Calu3 (cell line): ENCODE measurements around the gene GTF2I. TPM values are rescaled to one million over a fixed set of nuclear protein-coding genes. Genes with fewer than 3 reads are reported as not detected.
"Not testable (repeated sequence)": the region's sequence is repeated elsewhere in the genome, so short reads cannot be mapped to it uniquely, and the experiment has no call there.

Experiments used
- BruUV-seq: library from RNA; stranded (reverse); fragments of 400-500 nt; replicated peaks from 2 replicates; lab custom pipeline; 2021; lab: Mats Ljungman, UMichigan
- CTCF ChIA-PET: fragments of 300-600 bp; sonication (Branson Sonifier 250); formaldehyde crosslinking; loops from one replicate; lab custom pipeline; 2022; ENCODE audit warnings: antibody characterized with exemption; lab: Charles Lee
- DNase-seq: peaks from one replicate; pipeline ENCODE4 v3.0.0; 2022
- H3K27ac Mint-ChIP-seq: one replicate; pipeline ENCODE4 v1.8.0; 2022; ENCODE audit warnings: mixed read lengths; ENCODE audit not compliant: unreplicated experiment
- H3K27me3 Mint-ChIP-seq: one replicate; pipeline ENCODE4 v1.8.0; 2022; ENCODE audit warnings: mixed read lengths; ENCODE audit not compliant: unreplicated experiment
- H3K36me3 Mint-ChIP-seq: one replicate; pipeline ENCODE4 v1.8.0; 2022; ENCODE audit warnings: mild to moderate bottlenecking, moderate library complexity, mixed read lengths; ENCODE audit not compliant: insufficient read depth, unreplicated experiment
- H3K4me1 Mint-ChIP-seq: one replicate; pipeline ENCODE4 v1.8.0; 2022; ENCODE audit warnings: mild to moderate bottlenecking, low read depth, mixed read lengths; ENCODE audit not compliant: unreplicated experiment
- H3K4me3 Mint-ChIP-seq: one replicate; pipeline ENCODE4 v1.8.0; 2022; ENCODE audit warnings: mild to moderate bottlenecking, low read depth, moderate library complexity, mixed read lengths; ENCODE audit not compliant: unreplicated experiment
- H3K9me3 Mint-ChIP-seq: one replicate; pipeline ENCODE4 v1.8.0; 2022; ENCODE audit warnings: low read depth, mixed read lengths; ENCODE audit not compliant: unreplicated experiment
- CTCF ChIP-seq: fragments of 200-600 bp; IDR thresholded peaks from one replicate; pipeline ENCODE4 v1.8.0; 2022; ENCODE audit warnings: antibody characterized with exemption; ENCODE audit not compliant: unreplicated experiment
- intact Hi-C: fragments of 100-400 bp; cut with micrococcal nuclease; formaldehyde crosslinking; loops from one replicate; pipeline ENCODE4 v1.10.0; 2022; ENCODE audit not compliant: unreplicated experiment
- total RNA-seq: library from RNA; stranded (reverse); gene quantifications from 2 replicates; pipeline ENCODE4 v1.2.3, GENCODE V29; 2022

Gene GTF2I
- total RNA-seq, 1 experiment from 2014 or later, result 175 TPM

- no peaks in the 10 kb centered on the region for H3K9me3 Mint-ChIP-seq
- TF ChIP-seq CTCF, result no peak
- CTCF ChIA-PET, result no interaction called here
- no peaks in the 10 kb centered on the region for H3K27me3 Mint-ChIP-seq
- H3K4me1 Mint-ChIP-seq, result no peaks in the 10 kb centered on the region
- H3K27ac Mint-ChIP-seq, result no peak overlapping the region
- no TSS peak for BruUV-seq
- no peak overlapping the region for H3K4me3 Mint-ChIP-seq
- DNase-seq, result no peak
- peaks cover 23% of the 10 kb centered on the region for H3K36me3 Mint-ChIP-seq
- intact Hi-C loops, result no loop called here
Observed at GRCh38 chr7:74726309-74727101, 69.0 kb downstream of the GTF2I start.

- H3K9me3 Mint-ChIP-seq, H3K27ac Mint-ChIP-seq, DNase-seq, BruUV-seq, H3K4me3 Mint-ChIP-seq, H3K4me1 Mint-ChIP-seq, H3K27me3 Mint-ChIP-seq, intact Hi-C loops, CTCF ChIA-PET: not testable (repeated sequence)
- peaks cover 13% of the 10 kb centered on the region for H3K36me3 Mint-ChIP-seq
Observed at GRCh38 chr7:74728686-74729085, 71.2 kb downstream of the GTF2I start.

- H3K4me3 Mint-ChIP-seq, CTCF ChIA-PET, intact Hi-C loops, H3K4me1 Mint-ChIP-seq, DNase-seq, H3K27ac Mint-ChIP-seq, H3K27me3 Mint-ChIP-seq, H3K36me3 Mint-ChIP-seq, H3K9me3 Mint-ChIP-seq, BruUV-seq: not testable (repeated sequence)
Observed at GRCh38 chr7:74730186-74730585, 72.7 kb downstream of the GTF2I start.

- BruUV-seq, intact Hi-C loops, H3K4me1 Mint-ChIP-seq, H3K4me3 Mint-ChIP-seq, CTCF ChIA-PET, H3K36me3 Mint-ChIP-seq, H3K27me3 Mint-ChIP-seq, DNase-seq, H3K9me3 Mint-ChIP-seq, H3K27ac Mint-ChIP-seq: not testable (repeated sequence)
Observed at GRCh38 chr7:74739974-74740703, 82.6 kb downstream of the GTF2I start.

- BruUV-seq, H3K4me1 Mint-ChIP-seq, H3K27ac Mint-ChIP-seq, H3K27me3 Mint-ChIP-seq, DNase-seq, CTCF ChIA-PET, intact Hi-C loops, H3K36me3 Mint-ChIP-seq, H3K9me3 Mint-ChIP-seq, H3K4me3 Mint-ChIP-seq: not testable (repeated sequence)
Observed at GRCh38 chr7:74743936-74744557, 86.5 kb downstream of the GTF2I start.

GRCh38 chr7:74753921-74754482 is 96.5 kb downstream of the GTF2I start:
- CTCF ChIA-PET, result not testable (repeated sequence)

GRCh38 chr7:74756673-74757072 is 99.2 kb downstream of the GTF2I start:
- H3K4me1 Mint-ChIP-seq, CTCF ChIA-PET, H3K27me3 Mint-ChIP-seq, BruUV-seq, DNase-seq, H3K27ac Mint-ChIP-seq, H3K9me3 Mint-ChIP-seq, H3K36me3 Mint-ChIP-seq, intact Hi-C loops, H3K4me3 Mint-ChIP-seq: not testable (repeated sequence)

More at GRCh38 chr7:74753921-74754482, 96.5 kb downstream of the GTF2I start:
- intact Hi-C loops, H3K4me3 Mint-ChIP-seq, H3K27ac Mint-ChIP-seq, H3K36me3 Mint-ChIP-seq, H3K4me1 Mint-ChIP-seq, H3K9me3 Mint-ChIP-seq, DNase-seq, BruUV-seq, H3K27me3 Mint-ChIP-seq: not testable (repeated sequence)

- CTCF ChIA-PET, BruUV-seq, H3K4me1 Mint-ChIP-seq, H3K4me3 Mint-ChIP-seq, H3K27me3 Mint-ChIP-seq, H3K36me3 Mint-ChIP-seq, intact Hi-C loops, DNase-seq, H3K9me3 Mint-ChIP-seq, H3K27ac Mint-ChIP-seq: not testable (repeated sequence)
Observed at GRCh38 chr7:74758268-74758667, 100.8 kb downstream of the GTF2I start.
